Panc1 (cell line): ENCODE measurements around the gene GPBAR1. TPM values are rescaled to one million over a fixed set of nuclear protein-coding genes. Genes with fewer than 3 reads are reported as not detected.

Experiments
- ATAC-seq: fragments of 200-7000 bp; cut with Tn5 transposase; 2 replicates; pipeline ENCODE4 v1.9.1; 2020; ENCODE audit warnings: mild to moderate bottlenecking, moderate library complexity
- BruUV-seq: library from RNA; stranded (reverse); fragments of 400-500 nt; replicated peaks from 2 replicates; lab custom pipeline; 2021; lab: Mats Ljungman, UMichigan
- CTCF ChIA-PET: fragments of 300-600 bp; sonication (Branson Sonifier 250); formaldehyde crosslinking; loops from one replicate; lab custom pipeline; 2022; ENCODE audit warnings: antibody characterized with exemption; lab: Charles Lee
- POLR2A ChIA-PET: fragments of 300-600 bp; sonication (Branson Sonifier 250); formaldehyde crosslinking; loops from one replicate; lab custom pipeline; 2022; ENCODE audit warnings: antibody characterized with exemption; lab: Charles Lee
- DNase-seq: peaks from one replicate; pipeline ENCODE4 v3.0.0-alpha.2; 2010; ENCODE audit warnings: low read depth, low spot score
- H3K27ac ChIP-seq: 2 replicates; pipeline ENCODE4 v1.5.1; 2011; ENCODE audit warnings: mild to moderate bottlenecking, low read length, inconsistent platforms
- H3K27me3 ChIP-seq: fragments of 200-500 bp; sonication (Bioruptor generic); 2 replicates; pipeline ENCODE4 v1.6.0; 2014; ENCODE audit warnings: low read length, inconsistent platforms; ENCODE audit not compliant: control insufficient read depth, insufficient read depth
- H3K36me3 ChIP-seq: fragments of 200-500 bp; sonication (Bioruptor generic); 2 replicates; pipeline ENCODE4 v1.5.1; 2014; ENCODE audit warnings: inconsistent platforms, mild to moderate bottlenecking, low read length, moderate library complexity; ENCODE audit not compliant: control insufficient read depth, insufficient read depth
- H3K4me1 ChIP-seq: 2 replicates; pipeline ENCODE4 v1.5.1; 2011; ENCODE audit warnings: inconsistent platforms, mild to moderate bottlenecking, low read length, moderate library complexity; ENCODE audit not compliant: control insufficient read depth, insufficient read depth
- H3K4me3 ChIP-seq, 2 experiments: 2 replicates each; pipeline ENCODE4 v1.5.1; 2011 to 2012; ENCODE audit warnings: low read depth in 2 of 2, low read length in 2 of 2, mild to moderate bottlenecking in 2 of 2, inconsistent platforms in 1 of 2, moderate library complexity in 1 of 2
- H3K9me3 ChIP-seq: fragments of 200-500 bp; sonication (Bioruptor generic); 2 replicates; pipeline ENCODE4 v1.5.1; 2014; ENCODE audit warnings: low read depth, mild to moderate bottlenecking, inconsistent platforms, low read length, moderate library complexity; ENCODE audit not compliant: control insufficient read depth, insufficient read depth
- POLR2AphosphoS5 ChIP-seq: IDR thresholded peaks from 2 replicates; pipeline ENCODE4 v1.6.1; 2012; ENCODE audit warnings: mild to moderate bottlenecking, low read depth, low read length, moderate library complexity
- SIN3A ChIP-seq: IDR thresholded peaks from 2 replicates; pipeline ENCODE4 v1.6.1; 2012; ENCODE audit warnings: low read depth, mild to moderate bottlenecking, low read length, moderate library complexity, borderline replicate concordance; ENCODE audit not compliant: insufficient read depth
- TCF7L2 ChIP-seq: IDR thresholded peaks from 2 replicates; pipeline ENCODE4 v1.6.1; 2011; ENCODE audit warnings: mild to moderate bottlenecking, low read depth, low read length, inconsistent platforms
- in situ Hi-C: cut with HindIII; loops from 2 replicates; pipeline ENCODE4 v1.10.0; 2016; ENCODE audit warnings: low sequenced_read_pairs, low pct_unique_long_range_greater_than_20kb
- intact Hi-C: fragments of 100-400 bp; cut with micrococcal nuclease; formaldehyde crosslinking; loops from one replicate; pipeline ENCODE4 v1.10.0; 2022; ENCODE audit not compliant: unreplicated experiment
- total RNA-seq: library from RNA; stranded (reverse); gene quantifications from one replicate; pipeline ENCODE4 v1.2.1, GENCODE V29; 2021; ENCODE audit not compliant: unreplicated experiment
- TF ChIP-seq, protein P1 (sequence below), 2 experiments: IDR thresholded peaks; 2 replicates each; pipeline ENCODE4 v1.6.1; 2011 to 2012; ENCODE audit warnings: low read depth in 2 of 2, control low read depth in 1 of 2, low read length in 1 of 2, mild to moderate bottlenecking in 1 of 2, moderate library complexity in 1 of 2; ENCODE audit not compliant: insufficient read depth in 1 of 2
- TF ChIP-seq, protein P2 (sequence below): fragments of 450-650 bp; IDR thresholded peaks from 2 replicates; pipeline ENCODE4 v1.5.1; 2017; ENCODE audit warnings: mild to moderate bottlenecking

Gene GPBAR1
- total RNA-seq, 1 experiment from 2014 or later, result 0.18 TPM

DNA sequence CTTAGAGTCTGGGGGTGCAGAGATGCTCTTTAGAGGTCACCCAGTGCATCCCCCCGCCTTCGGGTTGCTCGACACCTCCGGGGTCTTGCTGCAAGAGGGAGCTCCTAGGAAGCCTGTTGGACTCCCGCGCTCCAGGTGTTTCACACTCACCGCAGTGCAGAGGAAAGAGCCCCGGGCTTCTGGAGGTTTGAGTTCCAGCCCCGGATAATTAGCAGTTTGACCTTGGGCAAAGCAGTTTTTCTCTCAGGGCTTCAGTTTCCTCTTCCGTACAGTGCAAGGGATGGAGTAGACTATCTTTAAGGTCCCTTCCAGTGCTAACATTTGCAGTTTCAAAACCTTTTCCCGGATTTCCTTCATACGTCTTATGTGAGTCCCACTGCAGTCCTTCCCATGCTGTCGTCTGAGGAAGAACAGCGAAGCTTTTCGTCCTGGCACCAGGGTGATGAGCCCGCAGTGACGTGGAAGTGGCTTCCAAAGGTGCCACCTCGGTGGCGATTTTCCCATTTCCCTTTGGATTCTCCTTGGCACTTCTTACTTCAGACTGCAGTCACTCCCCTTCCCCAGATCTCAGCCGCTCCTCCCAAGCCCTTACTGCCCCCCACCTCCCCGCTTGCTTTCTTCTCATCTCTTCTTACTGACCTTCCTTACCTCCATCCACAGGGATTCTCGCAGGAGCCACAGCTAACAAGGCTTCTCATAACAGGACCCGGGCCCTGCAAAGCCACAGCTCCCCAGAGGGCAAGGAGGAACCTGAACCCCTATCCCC lies 10.1 kb downstream of the GPBAR1 start:
- POLR2A ChIA-PET, result interaction anchor here (0.5 kb wide), 1 partner anchor 16 kb away, joined by 4 read pairs; no protein-coding TSS in a partner anchor
- in situ Hi-C loops (no loop called here), intact Hi-C loops (no loop called here)
- H3K36me3 ChIP-seq, result peaks cover 10% of the 10 kb centered on the region
- H3K9me3 ChIP-seq, result no peaks in the 10 kb centered on the region
- ATAC-seq (no peak), DNase-seq (no peak)
- TF ChIP-seq, protein P1, sequence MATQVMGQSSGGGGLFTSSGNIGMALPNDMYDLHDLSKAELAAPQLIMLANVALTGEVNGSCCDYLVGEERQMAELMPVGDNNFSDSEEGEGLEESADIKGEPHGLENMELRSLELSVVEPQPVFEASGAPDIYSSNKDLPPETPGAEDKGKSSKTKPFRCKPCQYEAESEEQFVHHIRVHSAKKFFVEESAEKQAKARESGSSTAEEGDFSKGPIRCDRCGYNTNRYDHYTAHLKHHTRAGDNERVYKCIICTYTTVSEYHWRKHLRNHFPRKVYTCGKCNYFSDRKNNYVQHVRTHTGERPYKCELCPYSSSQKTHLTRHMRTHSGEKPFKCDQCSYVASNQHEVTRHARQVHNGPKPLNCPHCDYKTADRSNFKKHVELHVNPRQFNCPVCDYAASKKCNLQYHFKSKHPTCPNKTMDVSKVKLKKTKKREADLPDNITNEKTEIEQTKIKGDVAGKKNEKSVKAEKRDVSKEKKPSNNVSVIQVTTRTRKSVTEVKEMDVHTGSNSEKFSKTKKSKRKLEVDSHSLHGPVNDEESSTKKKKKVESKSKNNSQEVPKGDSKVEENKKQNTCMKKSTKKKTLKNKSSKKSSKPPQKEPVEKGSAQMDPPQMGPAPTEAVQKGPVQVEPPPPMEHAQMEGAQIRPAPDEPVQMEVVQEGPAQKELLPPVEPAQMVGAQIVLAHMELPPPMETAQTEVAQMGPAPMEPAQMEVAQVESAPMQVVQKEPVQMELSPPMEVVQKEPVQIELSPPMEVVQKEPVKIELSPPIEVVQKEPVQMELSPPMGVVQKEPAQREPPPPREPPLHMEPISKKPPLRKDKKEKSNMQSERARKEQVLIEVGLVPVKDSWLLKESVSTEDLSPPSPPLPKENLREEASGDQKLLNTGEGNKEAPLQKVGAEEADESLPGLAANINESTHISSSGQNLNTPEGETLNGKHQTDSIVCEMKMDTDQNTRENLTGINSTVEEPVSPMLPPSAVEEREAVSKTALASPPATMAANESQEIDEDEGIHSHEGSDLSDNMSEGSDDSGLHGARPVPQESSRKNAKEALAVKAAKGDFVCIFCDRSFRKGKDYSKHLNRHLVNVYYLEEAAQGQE (IDR thresholded peaks at IDR 0.05; ENCODE audit: insufficient read depth in 1 of 2, low read depth in 2 of 2, low read length in 1 of 2), result no peak
- TF ChIP-seq POLR2AphosphoS5 (no peak), SIN3A (no peak), TCF7L2 (no peak)
- TF ChIP-seq, protein P2, sequence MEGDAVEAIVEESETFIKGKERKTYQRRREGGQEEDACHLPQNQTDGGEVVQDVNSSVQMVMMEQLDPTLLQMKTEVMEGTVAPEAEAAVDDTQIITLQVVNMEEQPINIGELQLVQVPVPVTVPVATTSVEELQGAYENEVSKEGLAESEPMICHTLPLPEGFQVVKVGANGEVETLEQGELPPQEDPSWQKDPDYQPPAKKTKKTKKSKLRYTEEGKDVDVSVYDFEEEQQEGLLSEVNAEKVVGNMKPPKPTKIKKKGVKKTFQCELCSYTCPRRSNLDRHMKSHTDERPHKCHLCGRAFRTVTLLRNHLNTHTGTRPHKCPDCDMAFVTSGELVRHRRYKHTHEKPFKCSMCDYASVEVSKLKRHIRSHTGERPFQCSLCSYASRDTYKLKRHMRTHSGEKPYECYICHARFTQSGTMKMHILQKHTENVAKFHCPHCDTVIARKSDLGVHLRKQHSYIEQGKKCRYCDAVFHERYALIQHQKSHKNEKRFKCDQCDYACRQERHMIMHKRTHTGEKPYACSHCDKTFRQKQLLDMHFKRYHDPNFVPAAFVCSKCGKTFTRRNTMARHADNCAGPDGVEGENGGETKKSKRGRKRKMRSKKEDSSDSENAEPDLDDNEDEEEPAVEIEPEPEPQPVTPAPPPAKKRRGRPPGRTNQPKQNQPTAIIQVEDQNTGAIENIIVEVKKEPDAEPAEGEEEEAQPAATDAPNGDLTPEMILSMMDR, result no peak
- H3K4me3 ChIP-seq, result peak overlapping the region; percentile 86 to 93
- H3K27ac ChIP-seq, result peak overlapping the region; percentile 78
- CTCF ChIA-PET, result interaction anchor here (0.5 to 1.8 kb wide), 3 partner anchors 17 to 137 kb away, joined by 3 to 7 read pairs (median 3); no protein-coding TSS in a partner anchor
- H3K27me3 ChIP-seq, result no peaks in the 10 kb centered on the region
- H3K4me1 ChIP-seq, result peaks cover 20% of the 10 kb centered on the region
- BruUV-seq, result no TSS peak

DNA sequence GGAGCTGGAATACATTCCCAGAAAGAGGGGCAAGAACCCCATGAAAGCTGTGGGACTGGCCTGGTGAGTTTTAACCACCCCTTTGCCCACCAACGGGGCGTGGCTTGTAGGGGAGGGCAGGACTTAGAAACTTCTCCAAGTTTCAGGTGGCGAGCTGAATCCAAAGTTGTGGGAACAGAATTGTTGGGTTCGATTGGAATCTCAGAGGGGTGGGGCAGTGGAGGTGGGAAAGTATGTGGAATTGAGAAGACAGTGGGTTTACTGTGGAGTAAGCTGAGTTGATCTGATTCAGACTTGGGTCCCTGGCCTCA lies 10.6 kb downstream of the GPBAR1 start:
- Histone ChIP-seq H3K36me3 (peaks cover 10% of the 10 kb centered on the region), H3K4me3 (peak overlapping the region; percentile 86 to 93), H3K27ac (peak overlapping the region; percentile 78), H3K27me3 (no peaks in the 10 kb centered on the region), H3K9me3 (no peaks in the 10 kb centered on the region), H3K4me1 (peaks cover 20% of the 10 kb centered on the region)
- no peak for ATAC-seq
- no TSS peak for BruUV-seq
- ChIA-PET POLR2A (no interaction called here), CTCF (interaction anchor here (0.5 to 1.8 kb wide), 3 partner anchors 16 to 136 kb away, joined by 3 to 7 read pairs (median 5); partner anchors contain the start of gene CATIP)
- intact Hi-C loops, result no loop called here
- in situ Hi-C loops, result no loop called here
- TF ChIP-seq, protein P1 (IDR thresholded peaks at IDR 0.05; ENCODE audit: insufficient read depth in 1 of 2, low read depth in 2 of 2, low read length in 1 of 2), result no peak
- TF ChIP-seq, protein P2, result no peak
- TF ChIP-seq POLR2AphosphoS5 (no peak), SIN3A (no peak), TCF7L2 (no peak)
- no peak for DNase-seq
